Stimulated activated effector memory CD8-positive, alpha-beta T cell treated with anti-CD3 and anti-CD28 coated beads, Interleukin-12 subunit alpha, Interleukin-12 subunit beta, amount 100 ng/mL, for 72 hours (primary cell): ENCODE results near the gene TMEM134.

ENCODE experiments used
- ATAC-seq: fragments of 150-1000 bp; cut with Tn5 transposase; 2 replicates; pipeline ENCODE4 v1.10.0; 2021
- DNase-seq, 2 donors: peaks; one replicate each; pipeline ENCODE4 v3.0.0; 2021 to 2022; ENCODE audit warnings: low spot score in 2 of 2
- H3K27ac Mint-ChIP-seq: one replicate; pipeline ENCODE4 v1.8.0; 2022; ENCODE audit warnings: mild to moderate bottlenecking, mixed read lengths
- H3K36me3 Mint-ChIP-seq: one replicate; pipeline ENCODE4 v1.8.0; 2022; ENCODE audit warnings: mild to moderate bottlenecking, mixed read lengths
- H3K4me1 Mint-ChIP-seq: one replicate; pipeline ENCODE4 v1.8.0; 2022; ENCODE audit warnings: mixed read lengths
- H3K4me3 Mint-ChIP-seq: one replicate; pipeline ENCODE4 v1.8.0; 2022; ENCODE audit warnings: mild to moderate bottlenecking, mixed read lengths
- H3K9me3 Mint-ChIP-seq: one replicate; pipeline ENCODE4 v1.8.0; 2022; ENCODE audit warnings: mixed read lengths

The TMEM134 gene

GRCh38 chr11:67442504-67443404 is 26.3 kb downstream of the TMEM134 start:
- peak overlapping the region; percentile 80 for H3K27ac Mint-ChIP-seq
- H3K4me3 Mint-ChIP-seq, result peak overlapping the region; percentile 95
- H3K9me3 Mint-ChIP-seq, result no peaks in the 10 kb centered on the region
- DNase-seq (no peak), ATAC-seq (no peak)
- peaks cover 83% of the 10 kb centered on the region for H3K4me1 Mint-ChIP-seq
- H3K36me3 Mint-ChIP-seq, result peaks cover 60% of the 10 kb centered on the region

DNA sequence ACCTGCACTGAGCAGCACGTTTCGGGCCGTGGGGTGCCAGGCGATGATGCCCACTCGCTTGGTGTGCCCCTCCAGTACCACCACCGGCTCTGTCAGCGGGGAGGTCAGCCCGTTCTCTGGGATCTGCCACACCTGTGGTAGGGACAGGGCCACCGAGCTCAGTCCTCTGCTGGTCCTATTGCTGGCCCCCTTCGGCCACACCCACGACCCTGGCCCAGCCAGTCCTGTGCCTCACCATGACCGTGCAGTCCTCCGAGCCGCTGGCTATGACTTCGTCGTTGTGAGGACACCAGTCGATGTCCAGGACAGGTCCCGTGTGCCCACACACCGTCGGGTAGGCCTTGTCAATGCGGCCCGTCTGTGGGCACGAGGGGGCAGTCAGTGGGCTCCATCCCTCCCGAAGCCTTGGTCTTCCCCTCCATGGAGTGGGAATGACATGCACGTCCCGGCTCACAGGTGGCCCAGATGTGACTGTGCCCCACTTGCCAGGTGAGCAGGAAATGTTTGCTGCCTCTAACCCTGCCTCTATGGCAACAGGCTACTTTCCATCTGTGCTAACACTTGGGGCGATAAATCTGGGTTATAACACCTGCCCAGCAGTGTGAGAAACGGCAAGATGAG is 27.2 kb downstream of the TMEM134 start:
- H3K4me1 Mint-ChIP-seq, result peaks cover 80% of the 10 kb centered on the region
- DNase-seq (no peak), ATAC-seq (no peak)
- H3K4me3 Mint-ChIP-seq, result peak overlapping the region; percentile 95
- peak overlapping the region; percentile 80 for H3K27ac Mint-ChIP-seq
- no peaks in the 10 kb centered on the region for H3K9me3 Mint-ChIP-seq
- H3K36me3 Mint-ChIP-seq, result peaks cover 63% of the 10 kb centered on the region

DNA sequence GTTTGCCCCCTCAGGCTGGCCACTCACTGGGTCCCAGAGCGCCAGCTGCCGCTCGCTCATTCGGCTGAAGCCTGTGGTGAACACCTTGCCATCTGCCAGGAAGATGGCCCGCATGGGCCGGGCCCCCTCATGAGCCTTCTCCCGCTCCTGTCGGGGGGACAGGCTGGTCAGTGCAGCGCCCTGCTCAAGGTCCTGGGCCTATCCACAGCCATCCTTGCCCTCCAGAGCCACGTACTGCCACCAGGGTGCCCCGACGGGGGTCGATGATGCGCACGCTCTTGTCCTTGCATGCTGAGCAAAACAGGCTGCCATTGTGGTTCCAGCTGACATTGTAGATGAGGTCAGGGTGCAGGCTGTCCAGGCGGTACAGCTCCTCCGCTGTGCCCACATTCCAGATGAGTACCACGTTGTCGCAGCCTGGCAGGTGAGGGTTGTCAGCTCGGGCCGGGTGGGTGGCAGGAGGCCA is 27.9 kb downstream of the TMEM134 start:
- Mint-ChIP-seq H3K4me3 (peak overlapping the region; percentile 95), H3K27ac (peak overlapping the region; percentile 94), H3K4me1 (peaks cover 74% of the 10 kb centered on the region), H3K9me3 (no peaks in the 10 kb centered on the region), H3K36me3 (peaks cover 69% of the 10 kb centered on the region)
- no peak for DNase-seq
- ATAC-seq, result no peak

DNA sequence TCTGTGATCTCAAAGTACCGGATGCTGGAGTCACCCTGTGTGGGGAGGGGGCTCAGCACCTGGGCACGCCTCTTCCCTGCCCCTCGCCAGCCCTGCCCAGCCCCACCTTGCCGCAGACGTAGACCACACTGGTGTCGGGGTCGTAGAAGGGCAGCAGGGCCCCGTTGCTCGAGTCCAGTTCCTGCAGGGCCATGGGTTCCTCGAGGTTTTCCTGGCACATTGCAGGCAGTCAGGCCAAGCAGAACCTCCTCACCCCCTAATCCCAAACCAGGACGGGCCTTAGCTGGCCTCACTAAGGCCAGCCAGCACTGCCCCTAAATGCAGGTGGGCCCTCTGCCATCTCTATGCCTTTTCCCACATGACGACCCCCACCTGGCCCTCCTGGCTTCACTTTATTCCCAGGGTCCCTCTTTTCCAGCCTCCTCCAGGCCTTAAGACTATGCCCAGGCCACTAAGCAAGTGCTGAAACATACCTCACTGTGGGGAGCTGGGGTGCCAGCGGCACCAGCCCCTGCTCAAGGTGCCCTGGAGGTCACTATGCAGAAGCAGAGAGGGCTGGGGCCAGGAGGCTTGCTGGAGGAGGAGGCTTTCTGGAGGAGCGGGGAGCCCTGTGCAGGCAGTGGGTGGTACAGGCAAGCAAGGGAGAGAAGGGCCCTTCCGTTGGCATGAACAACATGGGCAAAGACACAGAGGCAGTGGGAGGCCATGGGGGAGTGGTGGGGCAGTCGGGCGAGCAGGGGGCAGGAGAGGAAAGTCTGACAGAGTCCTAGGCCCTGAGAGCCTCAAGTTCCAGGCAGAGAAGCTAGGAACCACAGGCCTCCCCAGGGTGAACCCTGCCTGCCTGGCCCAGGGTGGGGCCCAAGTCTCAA is 28.6 kb downstream of the TMEM134 start:
- Mint-ChIP-seq H3K4me3 (peak overlapping the region; percentile 95), H3K9me3 (no peaks in the 10 kb centered on the region), H3K27ac (peak overlapping the region; percentile 94), H3K4me1 (peaks cover 74% of the 10 kb centered on the region), H3K36me3 (peaks cover 72% of the 10 kb centered on the region)
- DNase-seq (no peak), ATAC-seq (no peak)

DNA sequence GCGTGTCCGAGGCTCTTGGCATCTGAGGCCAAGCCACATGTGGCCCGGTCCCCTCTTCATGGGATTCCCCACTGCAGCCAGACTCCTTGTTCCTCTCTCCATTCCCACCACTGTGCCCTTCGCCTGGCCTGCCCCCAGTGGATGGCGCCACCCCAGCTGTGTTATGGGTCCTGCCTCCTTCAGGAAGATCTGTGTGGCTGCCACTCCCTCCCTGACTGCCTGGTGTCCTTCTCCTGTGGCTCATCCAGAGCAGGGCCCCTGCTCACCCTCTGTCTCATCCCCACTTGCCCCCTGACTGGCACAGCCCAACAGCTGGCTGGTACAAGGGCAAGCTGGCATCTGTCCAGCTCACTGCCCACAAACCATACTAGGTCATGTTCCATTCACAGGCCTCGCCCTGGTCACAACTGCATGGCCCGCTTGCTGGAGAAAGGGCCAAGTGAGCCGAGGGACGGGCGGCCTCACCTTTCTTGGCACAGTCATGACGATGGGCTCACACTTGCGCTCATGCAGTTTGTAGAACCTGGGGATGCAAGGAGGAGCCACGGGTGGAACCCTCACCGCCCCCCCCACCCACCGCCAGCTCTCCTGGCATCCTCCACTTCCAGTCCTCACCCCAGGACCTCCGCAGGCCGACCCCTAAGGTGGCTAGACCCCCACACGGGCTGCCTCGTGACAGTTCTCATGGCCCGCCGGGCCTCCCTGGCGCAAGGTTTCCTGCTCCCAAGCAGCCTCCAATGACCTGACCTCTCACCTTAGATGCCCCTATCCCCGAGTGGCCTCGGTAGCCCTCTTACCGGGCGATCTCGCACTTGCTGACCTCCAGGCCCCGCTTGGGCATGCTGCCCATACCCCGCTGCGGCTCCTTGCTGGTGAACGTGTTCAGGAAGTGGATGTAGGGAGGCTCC is 29.5 kb downstream of the TMEM134 start:
- Mint-ChIP-seq H3K9me3 (no peaks in the 10 kb centered on the region), H3K4me3 (peak overlapping the region; percentile 95), H3K36me3 (peaks cover 73% of the 10 kb centered on the region), H3K27ac (peak overlapping the region; percentile 94), H3K4me1 (peaks cover 71% of the 10 kb centered on the region)
- DNase-seq, result no peak
- ATAC-seq, result no peak

- H3K9me3 Mint-ChIP-seq, result no peaks in the 10 kb centered on the region
- H3K27ac Mint-ChIP-seq, result peak overlapping the region; percentile 94
- peak; percentile 66 for ATAC-seq
These were observed 30.7 kb downstream of the TMEM134 start for GRCh38 chr11:67438158-67438902.

GRCh38 chr11:67437809-67438157 is 31.3 kb downstream of the TMEM134 start:
- Mint-ChIP-seq H3K36me3 (peaks cover 82% of the 10 kb centered on the region), H3K4me3 (peak overlapping the region; percentile 95), H3K27ac (peak overlapping the region; percentile 94), H3K4me1 (peaks cover 83% of the 10 kb centered on the region), H3K9me3 (no peaks in the 10 kb centered on the region)
- no peak for DNase-seq
- no peak for ATAC-seq

More at GRCh38 chr11:67438158-67438902, 30.7 kb downstream of the TMEM134 start:
- DNase-seq, result peak; percentile 62 to 88
- H3K36me3 Mint-ChIP-seq, result peaks cover 79% of the 10 kb centered on the region
- H3K4me1 Mint-ChIP-seq, result peaks cover 80% of the 10 kb centered on the region
- peak overlapping the region; percentile 95 for H3K4me3 Mint-ChIP-seq

GRCh38 chr11:67437082-67437808 is 31.8 kb downstream of the TMEM134 start, which contains the start of gene PTPRCAP:
Gene PTPRCAP (minus strand): TSS chr11:67437682. CDS start chr11:67437619, 63 bp downstream.
- Mint-ChIP-seq H3K9me3 (no peaks in the 10 kb centered on the region), H3K4me1 (peaks cover 80% of the 10 kb centered on the region), H3K27ac (peak within 1 kb of the TSS; percentile 94), H3K36me3 (peaks cover 82% of the 10 kb centered on the region), H3K4me3 (peak within 1 kb of the TSS; percentile 95)
- DNase-seq (peak in 1 of 2 donors; percentile 85), ATAC-seq (peak; percentile 33)

DNA sequence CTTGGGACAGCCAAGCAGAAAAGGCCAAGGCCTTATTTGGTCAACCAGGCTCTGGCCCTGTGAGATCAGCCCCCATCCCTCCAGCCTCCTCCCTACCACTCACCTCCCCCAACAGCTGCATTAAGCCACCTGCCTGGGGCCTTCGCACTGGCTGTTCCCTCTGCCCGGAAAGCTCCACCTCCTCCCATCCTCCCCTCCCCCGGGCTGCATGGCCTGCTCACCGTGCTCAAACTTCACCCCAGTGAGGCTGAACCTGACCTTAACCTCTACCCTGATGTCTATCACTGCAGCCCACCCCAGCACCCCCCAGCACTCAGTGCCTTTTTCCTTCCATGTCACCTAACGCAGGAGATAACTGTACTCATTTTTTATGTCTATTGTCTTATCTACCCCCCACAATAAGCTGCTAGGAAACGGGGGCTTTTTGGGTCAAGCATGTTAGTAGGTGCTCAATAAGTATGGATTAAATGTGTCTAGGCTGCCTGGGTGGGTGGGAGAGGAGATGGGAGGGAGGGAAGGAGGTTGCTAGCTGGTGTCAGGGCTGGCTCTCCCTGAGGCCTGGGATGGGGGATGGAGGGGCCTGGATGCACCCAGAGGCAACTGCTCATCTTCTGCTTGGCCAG is 32.5 kb downstream of the TMEM134 start:
- Mint-ChIP-seq H3K4me1 (peaks cover 81% of the 10 kb centered on the region), H3K4me3 (peak overlapping the region; percentile 95), H3K27ac (peak overlapping the region; percentile 94), H3K9me3 (no peaks in the 10 kb centered on the region), H3K36me3 (peaks cover 85% of the 10 kb centered on the region)
- ATAC-seq (peak; percentile 52), DNase-seq (peak in 1 of 2 donors; percentile 84)

- peak overlapping the region; percentile 95 for H3K4me3 Mint-ChIP-seq
- peaks cover 75% of the 10 kb centered on the region for H3K4me1 Mint-ChIP-seq
- peak; percentile 1 for ATAC-seq
- peak overlapping the region; percentile 94 for H3K27ac Mint-ChIP-seq
- no peaks in the 10 kb centered on the region for H3K9me3 Mint-ChIP-seq
- no peak for DNase-seq
- H3K36me3 Mint-ChIP-seq, result peaks cover 92% of the 10 kb centered on the region
These were observed 33.2 kb downstream of the TMEM134 start for GRCh38 chr11:67435727-67436458.

GRCh38 chr11:67435031-67435726 is 33.9 kb downstream of the TMEM134 start:
- peak overlapping the region; percentile 95 for H3K4me3 Mint-ChIP-seq
- DNase-seq (peak in 1 of 2 donors; percentile 69), ATAC-seq (peak; percentile 3)
- peaks cover 97% of the 10 kb centered on the region for H3K36me3 Mint-ChIP-seq
- peaks cover 68% of the 10 kb centered on the region for H3K4me1 Mint-ChIP-seq
- peak overlapping the region; percentile 94 for H3K27ac Mint-ChIP-seq
- H3K9me3 Mint-ChIP-seq, result no peaks in the 10 kb centered on the region
